Spinal cord (tissue), 10 donors: ENCODE data around the gene RIPOR3. TPM values are rescaled to one million over a fixed set of nuclear protein-coding genes. Genes with fewer than 3 reads are reported as not detected.
A peak's percentile ranks its signal among the peaks of the same experiment; 100 is the strongest.

Experiments used
- DNase-seq, 6 donors: peaks; one replicate each; pipeline versions ENCODE4 v3.0.0 to v3.0.0-alpha.2; 2013 to 2015; ENCODE audit warnings: low spot score in 6 of 6, low read depth in 4 of 6
- H3K27ac ChIP-seq: one replicate; pipeline ENCODE4 v1.5.1; 2013; ENCODE audit warnings: low read depth, low read length, control low read depth
- H3K27me3 ChIP-seq: one replicate; pipeline ENCODE4 v1.6.1; 2013; ENCODE audit warnings: low read length; ENCODE audit not compliant: control insufficient read depth, insufficient read depth
- H3K36me3 ChIP-seq: one replicate; pipeline ENCODE4 v1.6.1; 2013; ENCODE audit warnings: low read length; ENCODE audit not compliant: control insufficient read depth, insufficient read depth
- H3K4me1 ChIP-seq: one replicate; pipeline ENCODE4 v1.6.1; 2013; ENCODE audit warnings: low read length; ENCODE audit not compliant: control insufficient read depth, insufficient read depth
- H3K4me3 ChIP-seq: one replicate; pipeline ENCODE4 v1.5.1; 2013; ENCODE audit warnings: low read depth, low read length, control low read depth
- H3K9me3 ChIP-seq: one replicate; pipeline ENCODE4 v1.6.1; 2013; ENCODE audit warnings: low read length; ENCODE audit not compliant: control insufficient read depth, insufficient read depth
- WGBS: methylation state at CpG from one replicate; pipeline ENCODE4 v1.1.5; 2013; ENCODE audit warnings: missing lambda C conversion rate; ENCODE audit not compliant: insufficient coverage; 5-methylcytosine and 5-hydroxymethylcytosine counted together
- polyA plus RNA-seq, 2 donors: library from polyadenylated mRNA; unstranded; fragments of 120-200 nt; gene quantifications; one replicate each; pipeline ENCODE4 v1.2.1, GENCODE V29; 2013; ENCODE audit not compliant: insufficient read length in 2 of 2
- total RNA-seq, 2 donors: library from RNA; depleted of rRNA in 1 of 2; stranded (reverse); fragments of 120-200 nt in 1 of 2; fragments of >200 nt in 1 of 2; gene quantifications; one replicate each; pipeline versions ENCODE4 v1.2.3 to v1.2.4, GENCODE V29; 2013 to 2014
- donor health status: healthy.

The RIPOR3 gene
- total and polyA plus RNA-seq, 4 donors, result 2.7 to 9.3 (median 7.0) TPM

- H3K9me3 ChIP-seq, result no peaks in the 10 kb centered on the region
- peak in 5 of 6 donors; percentile 13 to 79 (median 31) for DNase-seq
- H3K4me3 ChIP-seq, result no peak overlapping the region
- H3K27me3 ChIP-seq, result no peaks in the 10 kb centered on the region
- H3K27ac ChIP-seq, result no peak overlapping the region
- WGBS, result 18% methylated on average over 18 of the region's 21 CpGs
- peaks cover 41% of the 10 kb centered on the region for H3K4me1 ChIP-seq
- no peaks in the 10 kb centered on the region for H3K36me3 ChIP-seq
Measured at GRCh38 chr20:50635676-50636600, 55.4 kb downstream of the RIPOR3 start.

GRCh38 chr20:50635014-50635557 lies 56.3 kb downstream of the RIPOR3 start:
- H3K9me3 ChIP-seq, result no peaks in the 10 kb centered on the region
- peaks cover 4% of the 10 kb centered on the region for H3K36me3 ChIP-seq
- WGBS, result 91% methylated on average over 10 of the region's 10 CpGs
- no peaks in the 10 kb centered on the region for H3K27me3 ChIP-seq
- no peak for DNase-seq
- no peak overlapping the region for H3K27ac ChIP-seq
- H3K4me3 ChIP-seq, result no peak overlapping the region
- peaks cover 34% of the 10 kb centered on the region for H3K4me1 ChIP-seq

- no peak overlapping the region for H3K4me3 ChIP-seq
- H3K27ac ChIP-seq, result no peak overlapping the region
- 43% methylated on average over 4 of the region's 6 CpGs for whole genome bisulfite sequencing
Measured at GRCh38 chr20:50634191-50634590, 57.2 kb downstream of the RIPOR3 start.

GRCh38 chr20:50633361-50633760 lies 58.0 kb downstream of the RIPOR3 start:
- H3K36me3 ChIP-seq, result peaks cover 11% of the 10 kb centered on the region
- WGBS, result 90% methylated on average over 6 of the region's 10 CpGs
- peaks cover 36% of the 10 kb centered on the region for H3K4me1 ChIP-seq

More at GRCh38 chr20:50634191-50634590, 57.2 kb downstream of the RIPOR3 start:
- no peaks in the 10 kb centered on the region for H3K9me3 ChIP-seq
- peaks cover 8% of the 10 kb centered on the region for H3K36me3 ChIP-seq
- H3K4me1 ChIP-seq, result peaks cover 34% of the 10 kb centered on the region
- H3K27me3 ChIP-seq, result no peaks in the 10 kb centered on the region
- no peak for DNase-seq

GRCh38 chr20:50632701-50633100 lies 58.6 kb downstream of the RIPOR3 start:
- WGBS, result 100% methylated on average over 5 of the region's 5 CpGs
- Histone ChIP-seq H3K27me3 (no peaks in the 10 kb centered on the region), H3K4me3 (no peak overlapping the region), H3K27ac (no peak overlapping the region), H3K4me1 (peaks cover 37% of the 10 kb centered on the region), H3K9me3 (no peaks in the 10 kb centered on the region), H3K36me3 (peaks cover 11% of the 10 kb centered on the region)
- no peak for DNase-seq

More at GRCh38 chr20:50633361-50633760, 58.0 kb downstream of the RIPOR3 start:
- no peak overlapping the region for H3K27ac ChIP-seq
- H3K9me3 ChIP-seq, result no peaks in the 10 kb centered on the region
- no peaks in the 10 kb centered on the region for H3K27me3 ChIP-seq
- no peak for DNase-seq
- H3K4me3 ChIP-seq, result no peak overlapping the region

GRCh38 chr20:50632236-50632635 lies 59.1 kb downstream of the RIPOR3 start:
- WGBS, result 76% methylated on average over 5 of the region's 7 CpGs
- Histone ChIP-seq H3K36me3 (peaks cover 11% of the 10 kb centered on the region), H3K27ac (no peak overlapping the region), H3K4me1 (peaks cover 37% of the 10 kb centered on the region), H3K9me3 (no peaks in the 10 kb centered on the region), H3K27me3 (no peaks in the 10 kb centered on the region), H3K4me3 (no peak overlapping the region)
- DNase-seq, result no peak

- DNase-seq, result no peak
- Histone ChIP-seq H3K27me3 (no peaks in the 10 kb centered on the region), H3K36me3 (peaks cover 11% of the 10 kb centered on the region), H3K9me3 (no peaks in the 10 kb centered on the region), H3K4me3 (no peak overlapping the region), H3K27ac (no peak overlapping the region), H3K4me1 (peaks cover 22% of the 10 kb centered on the region)
- WGBS, result 87% methylated on average over 13 of the region's 21 CpGs
Measured at GRCh38 chr20:50630578-50631263, 60.6 kb downstream of the RIPOR3 start.

GRCh38 chr20:50629670-50630045 lies 61.7 kb downstream of the RIPOR3 start:
- Histone ChIP-seq H3K27me3 (no peaks in the 10 kb centered on the region), H3K9me3 (no peaks in the 10 kb centered on the region), H3K27ac (no peak overlapping the region), H3K36me3 (peaks cover 11% of the 10 kb centered on the region), H3K4me3 (no peak overlapping the region), H3K4me1 (peaks cover 20% of the 10 kb centered on the region)
- no peak for DNase-seq
- WGBS, result 66% methylated on average over 5 of the region's 7 CpGs

- H3K36me3 ChIP-seq, result peaks cover 12% of the 10 kb centered on the region
- H3K27ac ChIP-seq, result no peak overlapping the region
- WGBS, result 73% methylated on average over 16 of the region's 16 CpGs
Measured at GRCh38 chr20:50628853-50629669, 62.3 kb downstream of the RIPOR3 start.

More at GRCh38 chr20:50628853-50629669, 62.3 kb downstream of the RIPOR3 start:
- no peak overlapping the region for H3K4me3 ChIP-seq
- H3K9me3 ChIP-seq, result no peaks in the 10 kb centered on the region
- no peak for DNase-seq
- peaks cover 20% of the 10 kb centered on the region for H3K4me1 ChIP-seq
- H3K27me3 ChIP-seq, result no peaks in the 10 kb centered on the region
